ENCODE data around the gene CCDC57.

The CCDC57 gene

GRCh38 chr17:82245134-82246039, 32.7 kb upstream of the CCDC57 start:
- DNase-seq: no peak

- no peak for DNase-seq
Measured at GRCh38 chr17:82244413-82245133, 31.9 kb upstream of the CCDC57 start.

- no peak for DNase-seq
Measured at GRCh38 chr17:82243648-82244412, 31.2 kb upstream of the CCDC57 start.

- DNase-seq: no peak
Measured at GRCh38 chr17:82242977-82243647, 30.5 kb upstream of the CCDC57 start.

- no peak for DNase-seq
Measured at GRCh38 chr17:82242698-82242976, 30.0 kb upstream of the CCDC57 start.

GRCh38 chr17:82241926-82242697, 29.5 kb upstream of the CCDC57 start:
- no peak for DNase-seq

- no peak for DNase-seq
Measured at GRCh38 chr17:82241183-82241925, 28.7 kb upstream of the CCDC57 start.

GRCh38 chr17:82240506-82241182, 28.0 kb upstream of the CCDC57 start:
- DNase-seq: no peak

- DNase-seq: no peak
Measured at GRCh38 chr17:82239926-82240505, 27.4 kb upstream of the CCDC57 start.

- no peak for DNase-seq
Measured at GRCh38 chr17:82239401-82239925, 26.8 kb upstream of the CCDC57 start.

GRCh38 chr17:82238472-82239201, 26.0 kb upstream of the CCDC57 start:
- DNase-seq: peak; percentile 60 to 74

- DNase-seq: no peak
Measured at GRCh38 chr17:82237746-82238471, 25.3 kb upstream of the CCDC57 start.

GRCh38 chr17:82237083-82237745, 24.6 kb upstream of the CCDC57 start:
- DNase-seq: no peak

- peak; percentile 86 to 89 for DNase-seq
Measured at GRCh38 chr17:82236142-82236971, 23.7 kb upstream of the CCDC57 start.

- no peak for DNase-seq
Measured at GRCh38 chr17:82235775-82236141, 23.1 kb upstream of the CCDC57 start.

GRCh38 chr17:82235056-82235774, 22.6 kb upstream of the CCDC57 start:
- no peak for DNase-seq

All from NCI-H2081 (cell line).